NCI-H748 (cell line): ENCODE data around the gene CFAP299.

Experiments used
- DNase-seq: peaks from one replicate; lab custom pipeline; 2025; ENCODE audit not compliant: unreplicated experiment; lab: John Stamatoyannopoulos, UW

The CFAP299 gene

DNA sequence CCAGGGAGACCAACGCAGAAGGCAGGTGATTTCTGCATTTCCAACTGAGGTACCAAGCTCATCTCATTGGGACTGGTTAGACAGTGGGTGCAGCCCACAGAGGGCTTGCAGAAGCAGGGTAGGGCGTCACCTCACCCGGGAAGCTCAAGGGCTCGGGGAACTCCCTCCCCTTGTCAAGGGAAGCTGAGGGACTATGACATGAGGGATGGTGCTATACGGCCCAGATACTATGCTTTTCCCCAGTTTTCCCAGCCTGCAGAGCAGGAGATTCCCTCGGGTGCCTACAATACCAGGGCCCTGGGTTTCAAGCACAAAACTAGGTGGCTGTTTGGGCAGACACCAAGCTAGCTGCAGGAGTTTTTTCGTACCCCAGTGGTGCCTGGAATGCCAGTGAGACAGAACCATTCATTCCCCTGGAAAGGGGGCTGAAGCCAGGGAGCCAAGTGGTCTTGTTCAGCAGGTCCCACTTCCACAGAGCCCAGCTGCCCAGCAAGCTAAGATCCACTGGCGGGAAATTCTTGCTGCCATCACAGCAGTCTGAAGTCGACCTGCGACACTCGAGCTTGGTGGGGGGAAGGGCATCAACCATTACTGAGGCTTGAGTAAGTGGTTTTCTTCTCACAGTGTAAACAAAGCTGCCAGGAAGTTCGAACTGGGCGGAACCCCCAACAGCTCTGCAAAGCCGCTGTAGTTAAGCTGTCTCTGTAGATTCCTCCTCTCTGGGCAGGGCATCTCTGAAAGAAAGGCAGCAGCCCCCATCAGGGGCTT lies 103.9 kb downstream of the CFAP299 start:
- DNase-seq = peak; percentile 54

DNA sequence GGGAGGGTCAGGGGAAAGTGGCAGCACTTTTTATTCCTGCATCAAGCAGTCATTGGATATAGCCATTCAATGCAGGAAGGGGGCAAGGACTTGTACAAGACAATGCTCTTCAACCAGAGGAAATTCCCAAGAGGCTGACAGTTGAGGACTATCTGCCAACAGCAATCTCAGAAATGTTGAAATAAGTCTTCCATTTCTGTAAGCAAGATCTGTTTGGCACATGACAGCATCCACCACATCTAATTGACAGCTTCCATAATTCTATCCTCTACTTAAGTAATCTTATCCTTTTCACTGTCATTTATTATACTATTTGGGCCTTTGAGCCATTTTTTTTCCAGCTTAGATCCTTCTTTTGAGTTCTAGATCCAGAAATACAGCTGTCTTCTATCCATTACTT lies 110.7 kb downstream of the CFAP299 start:
- DNase-seq = no peak

- no peak for DNase-seq
Observed at GRCh38 chr4:80446664-80447063, 111.1 kb downstream of the CFAP299 start.

GRCh38 chr4:80447493-80447892 lies 112.0 kb downstream of the CFAP299 start:
- DNase-seq = no peak

DNA sequence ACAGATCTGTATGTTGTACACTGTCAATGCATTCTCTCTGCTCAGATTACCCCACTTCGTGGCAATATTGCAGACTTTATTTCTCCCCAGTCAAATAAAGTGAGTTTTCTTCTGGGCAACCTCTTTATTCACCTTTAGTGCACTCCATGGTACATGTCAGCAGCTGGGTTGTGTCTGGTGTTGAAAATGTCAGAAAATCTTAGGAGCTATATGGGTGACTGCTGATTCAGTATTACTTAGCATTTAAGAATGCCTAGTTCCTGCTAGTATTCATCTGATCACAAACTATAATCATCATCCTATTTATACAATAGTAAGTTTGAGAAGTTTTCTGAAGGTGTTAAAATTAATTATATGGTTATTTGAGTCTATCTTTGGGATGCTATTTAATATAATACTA lies 112.5 kb downstream of the CFAP299 start:
- no peak for DNase-seq

- no peak for DNase-seq
Observed at GRCh38 chr4:80452055-80452454, 116.5 kb downstream of the CFAP299 start.

DNA sequence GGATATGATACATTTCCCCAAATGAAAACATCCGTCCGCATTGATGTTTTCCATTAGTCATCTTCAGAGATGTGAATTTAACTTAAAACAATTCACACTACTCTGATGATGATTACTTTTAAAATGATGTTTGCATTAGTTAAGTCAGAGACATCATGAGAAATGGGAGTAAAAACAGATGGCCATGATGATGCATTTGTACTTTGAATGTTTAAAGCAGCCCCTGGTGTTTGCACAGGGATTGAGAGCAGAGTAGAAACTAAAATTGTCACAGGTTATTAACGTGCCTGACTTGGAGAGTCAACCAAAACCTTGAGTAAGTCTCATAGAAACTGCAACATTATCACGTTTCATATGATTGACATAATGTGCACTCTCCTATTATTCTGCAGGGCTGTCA lies 117.2 kb downstream of the CFAP299 start:
- no peak for DNase-seq

- DNase-seq = no peak
Observed at GRCh38 chr4:80454040-80454439, 118.5 kb downstream of the CFAP299 start.

GRCh38 chr4:80454556-80454955 lies 119.0 kb downstream of the CFAP299 start:
- no peak for DNase-seq

GRCh38 chr4:80459918-80460473 lies 124.5 kb downstream of the CFAP299 start:
- no peak for DNase-seq

GRCh38 chr4:80461412-80461811 lies 125.9 kb downstream of the CFAP299 start:
- peak; percentile 56 for DNase-seq

DNA sequence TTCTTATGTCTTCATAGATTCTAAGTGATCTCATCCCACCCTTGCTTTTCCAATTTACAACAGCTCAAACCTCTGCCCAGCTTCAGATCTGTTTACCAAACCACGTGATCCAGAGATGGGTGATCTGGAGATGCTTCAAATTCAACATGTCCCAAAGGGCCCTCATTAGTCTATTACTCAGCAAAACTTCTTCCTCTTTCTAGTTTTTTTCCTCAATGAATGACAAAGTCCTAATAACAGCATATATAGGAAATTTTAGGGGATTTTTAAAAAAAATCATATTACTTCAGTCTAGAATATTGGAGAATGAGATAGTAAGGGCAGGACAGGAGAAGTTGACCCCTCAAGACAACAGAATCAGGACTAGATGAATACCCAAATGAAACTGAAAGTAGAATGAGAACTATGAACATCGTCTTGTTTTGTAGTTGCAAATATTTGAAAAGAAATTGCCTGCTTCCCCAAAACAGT lies 127.1 kb downstream of the CFAP299 start:
- no peak for DNase-seq

DNA sequence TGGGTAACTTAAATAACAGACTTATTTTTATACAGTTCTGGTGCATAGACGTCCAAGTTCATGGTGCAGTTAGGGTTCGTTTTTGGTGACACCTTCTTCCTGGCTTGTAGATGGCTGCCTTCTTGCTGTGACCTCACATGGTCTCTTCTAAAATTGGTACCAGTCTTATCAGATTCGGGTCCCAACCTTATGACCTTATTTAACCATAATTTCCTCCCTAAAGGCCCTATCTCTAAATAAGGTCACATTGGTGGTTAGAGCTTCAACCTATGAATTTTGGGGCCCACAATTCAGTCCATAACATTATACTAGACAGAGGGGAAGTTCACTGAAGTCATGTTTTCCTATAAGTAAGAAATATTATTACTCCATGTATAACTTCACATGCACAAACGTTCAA lies 128.0 kb downstream of the CFAP299 start:
- no peak for DNase-seq

DNA sequence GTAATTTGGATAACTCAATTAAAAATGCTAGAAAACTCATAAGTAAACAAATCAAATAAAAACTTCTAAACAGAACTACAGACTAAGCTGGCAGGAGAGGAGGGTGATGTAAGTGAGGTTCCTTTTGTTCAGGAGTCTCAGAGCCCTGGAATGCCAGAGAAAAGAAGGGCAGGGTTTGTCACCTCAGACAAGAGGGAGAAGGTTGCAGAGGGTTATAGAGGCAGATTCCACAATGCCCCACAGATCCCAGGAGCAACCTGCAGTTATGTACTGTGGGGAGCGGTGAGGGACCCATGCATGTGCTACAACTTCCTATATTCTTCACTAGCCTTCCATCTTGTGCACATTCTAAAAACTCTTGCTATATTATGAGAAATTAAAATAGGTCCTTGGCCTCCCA lies 129.7 kb downstream of the CFAP299 start:
- no peak for DNase-seq

- DNase-seq = no peak
Observed at GRCh38 chr4:80465736-80466135, 130.2 kb downstream of the CFAP299 start.

GRCh38 chr4:80466618-80467017 lies 131.1 kb downstream of the CFAP299 start:
- DNase-seq = no peak

DNA sequence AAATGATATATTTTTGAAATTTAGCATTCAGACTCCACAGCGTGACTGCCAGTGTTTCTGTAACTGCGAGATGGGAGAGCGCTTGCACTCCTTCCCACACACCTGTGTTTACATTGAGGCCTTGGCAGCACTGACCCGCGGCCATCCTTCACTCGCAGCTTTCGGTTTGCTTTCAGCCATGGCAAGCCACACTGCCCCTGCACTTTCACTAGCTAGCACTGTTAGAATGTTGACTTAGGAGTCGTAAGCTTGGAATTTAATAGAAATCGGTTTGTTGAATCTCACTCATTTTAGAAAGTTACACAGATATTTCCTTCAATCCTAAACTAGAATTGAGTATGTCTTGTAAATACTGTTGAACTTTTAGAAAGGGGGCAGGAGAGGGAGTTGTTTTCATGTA lies 136.2 kb downstream of the CFAP299 start:
- DNase-seq = peak; percentile 80

GRCh38 chr4:80475236-80475635 lies 139.7 kb downstream of the CFAP299 start:
- DNase-seq = no peak

GRCh38 chr4:80475798-80476197 lies 140.3 kb downstream of the CFAP299 start:
- no peak for DNase-seq

DNA sequence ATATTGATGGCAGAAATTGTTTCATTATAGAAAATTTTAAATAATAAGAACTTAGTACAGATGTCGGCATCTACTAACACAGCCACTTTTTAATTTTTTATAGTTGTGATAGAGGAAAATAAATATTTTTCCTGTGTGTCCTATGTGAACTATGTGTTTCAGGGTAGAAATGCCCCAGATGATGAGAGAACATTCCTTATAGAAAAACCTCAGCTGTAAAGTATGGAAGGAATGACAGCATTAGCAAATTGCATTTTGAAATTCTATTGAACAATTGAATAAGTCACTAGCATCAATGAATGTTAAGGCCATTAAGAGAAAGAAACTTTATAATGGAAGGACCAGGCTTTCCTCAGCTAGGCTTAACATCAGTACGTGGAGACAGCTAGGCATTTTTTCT lies 149.2 kb downstream of the CFAP299 start:
- no peak for DNase-seq

GRCh38 chr4:80486603-80487002 lies 151.1 kb downstream of the CFAP299 start:
- DNase-seq = no peak

- DNase-seq = no peak
Observed at GRCh38 chr4:80489798-80490197, 154.3 kb downstream of the CFAP299 start.

DNA sequence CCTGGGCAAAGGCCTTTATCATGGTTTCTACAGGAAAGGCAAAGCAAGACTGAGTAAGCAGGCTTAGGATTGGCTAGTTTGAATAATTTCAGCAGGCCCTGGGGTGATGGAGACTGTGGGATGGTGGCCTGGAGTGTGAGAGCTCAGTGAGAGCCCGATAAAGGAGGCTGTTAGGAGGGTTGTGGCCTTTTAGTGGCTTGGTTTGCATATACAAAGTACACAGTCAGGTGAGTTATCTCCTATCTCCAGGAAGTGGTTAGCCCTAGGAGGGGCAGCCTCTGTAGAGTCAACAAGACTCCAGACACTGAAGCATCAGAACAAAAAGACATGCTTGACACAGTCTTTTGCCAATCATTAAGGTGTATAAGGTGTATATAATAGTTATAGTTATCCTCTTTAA lies 157.2 kb downstream of the CFAP299 start:
- peak; percentile 25 for DNase-seq
